Medulla oblongata (tissue), 1 donor: ENCODE measurements around the gene LRRC2.
A peak's percentile ranks its signal among the peaks of the same experiment; 100 is the strongest.
"Not testable (repeated sequence)": the region's sequence is repeated elsewhere in the genome, so short reads cannot be mapped to it uniquely, and the experiment has no call there.

Experiments
- DNase-seq: peaks from one replicate; pipeline ENCODE4 v3.0.0-alpha.2; 2015; ENCODE audit errors: extremely low spot score

LRRC2 gene

DNA sequence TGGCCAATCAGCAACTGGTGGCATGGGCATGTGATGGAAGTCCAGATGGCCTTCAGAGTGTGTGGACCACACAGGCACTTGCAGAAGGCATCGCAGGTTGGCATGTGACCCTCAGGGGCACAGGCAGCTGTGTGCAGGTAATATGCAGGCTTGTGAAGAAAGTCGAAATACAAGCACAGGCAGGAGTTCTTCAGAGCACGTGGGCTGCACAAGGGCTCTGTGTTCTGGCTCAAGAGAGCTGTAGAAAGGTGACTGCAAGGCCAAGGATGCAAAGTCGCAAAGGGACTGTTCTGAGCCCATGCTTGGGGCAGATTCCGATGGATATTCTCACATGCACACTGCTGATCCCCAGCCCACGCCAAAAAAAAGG is 8.3 kb downstream of the LRRC2 start:
- no peak for DNase-seq

DNA sequence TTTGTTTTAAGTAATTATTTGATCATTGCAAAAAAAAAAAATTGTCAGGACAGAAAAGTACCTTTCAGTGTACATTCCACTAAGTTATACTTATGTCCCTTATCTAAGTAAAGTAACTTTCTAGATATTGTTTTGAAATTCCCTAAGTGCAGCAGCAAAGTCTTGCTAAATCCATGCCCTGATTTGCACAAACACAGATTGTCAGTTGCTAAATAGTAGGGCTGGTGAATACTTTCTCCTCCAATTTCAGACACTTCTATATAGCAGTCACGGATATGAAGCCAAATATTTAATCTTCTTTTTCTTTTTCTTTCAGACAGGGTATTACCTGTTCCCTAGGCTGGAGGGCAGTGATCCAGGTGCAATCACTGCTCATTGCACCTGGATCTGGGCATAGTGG is 12.9 kb downstream of the LRRC2 start:
- no peak for DNase-seq

DNA sequence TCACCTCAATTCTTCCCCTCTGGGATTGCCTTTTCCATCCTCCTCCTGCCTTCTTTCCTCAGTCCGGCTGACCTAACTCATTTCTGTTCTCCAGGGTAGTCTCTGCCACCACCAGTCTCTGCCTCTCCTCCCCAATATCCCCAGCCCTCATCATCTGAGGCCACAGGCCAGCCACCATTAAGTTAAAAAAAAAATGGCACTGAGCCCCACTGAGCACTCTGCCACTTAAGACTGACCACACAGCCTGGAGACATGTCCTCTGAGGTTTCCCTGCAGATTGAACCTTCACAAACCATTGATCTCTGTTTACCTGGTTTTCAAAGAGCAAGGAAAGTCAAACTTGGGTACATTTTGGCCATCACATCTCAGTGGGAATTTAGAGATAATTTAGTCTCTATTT is 13.6 kb downstream of the LRRC2 start:
- no peak for DNase-seq

DNA sequence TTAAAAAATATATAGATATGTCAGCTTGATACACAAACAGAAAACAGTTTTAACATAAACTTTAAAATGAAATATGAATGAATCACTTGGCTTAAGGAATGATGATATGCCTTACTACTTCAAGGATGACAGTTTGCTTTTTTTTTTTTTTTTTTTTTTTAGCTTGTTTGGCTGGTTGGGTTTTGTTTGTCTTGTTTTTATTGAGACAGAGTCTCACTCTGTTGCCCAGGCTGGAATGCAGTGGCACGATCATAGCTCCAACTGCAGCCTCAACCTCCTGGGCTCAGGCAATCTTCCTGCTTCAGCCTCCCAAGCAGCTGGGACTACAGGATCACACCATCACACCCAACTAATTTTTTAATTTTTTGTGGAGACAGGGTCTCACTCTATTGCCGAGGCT is 14.5 kb downstream of the LRRC2 start:
- DNase-seq, result no peak

DNA sequence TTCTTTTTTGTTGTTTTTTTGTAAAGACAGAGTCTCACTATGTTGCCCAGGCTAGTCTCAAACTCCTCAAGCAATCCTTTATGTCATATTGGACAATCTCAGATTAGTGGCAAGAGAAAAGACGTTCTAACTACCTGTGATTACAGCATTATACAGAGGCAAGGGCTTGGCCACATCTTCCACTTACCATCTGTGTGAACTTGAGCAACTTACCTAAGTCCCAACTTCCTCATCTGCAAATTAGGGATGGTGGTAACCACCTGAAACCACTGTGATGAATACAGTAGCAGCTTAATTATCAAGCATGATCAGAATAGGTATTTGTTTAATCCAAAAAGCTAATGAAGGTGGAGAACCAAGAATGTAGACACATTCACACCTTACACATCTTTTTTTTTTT is 16.1 kb downstream of the LRRC2 start:
- no peak for DNase-seq

DNA sequence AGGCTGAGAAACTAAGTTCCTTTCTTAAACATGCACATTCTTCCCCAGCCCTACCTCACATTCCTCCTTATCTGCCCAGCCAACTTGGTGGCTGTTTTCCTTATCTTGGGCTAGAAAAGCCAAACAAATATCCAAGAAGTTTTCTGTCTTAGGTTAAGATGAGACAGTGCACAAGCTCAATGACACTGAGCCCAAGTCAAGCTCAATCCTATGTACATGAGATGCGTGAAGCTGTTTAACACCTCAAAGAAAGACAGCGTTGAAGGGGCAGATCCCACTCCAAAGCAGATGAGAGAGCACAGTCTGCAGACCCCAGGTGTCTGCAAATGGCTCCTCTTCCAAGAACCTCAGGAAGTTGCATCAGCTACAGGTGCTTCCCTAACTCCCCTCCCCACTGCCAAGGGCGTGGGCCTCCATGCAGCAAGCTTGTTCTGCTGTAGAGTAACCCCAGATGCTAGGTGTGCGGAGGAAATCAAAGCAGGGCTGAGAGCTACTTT is 16.6 kb downstream of the LRRC2 start:
- no peak for DNase-seq

DNA sequence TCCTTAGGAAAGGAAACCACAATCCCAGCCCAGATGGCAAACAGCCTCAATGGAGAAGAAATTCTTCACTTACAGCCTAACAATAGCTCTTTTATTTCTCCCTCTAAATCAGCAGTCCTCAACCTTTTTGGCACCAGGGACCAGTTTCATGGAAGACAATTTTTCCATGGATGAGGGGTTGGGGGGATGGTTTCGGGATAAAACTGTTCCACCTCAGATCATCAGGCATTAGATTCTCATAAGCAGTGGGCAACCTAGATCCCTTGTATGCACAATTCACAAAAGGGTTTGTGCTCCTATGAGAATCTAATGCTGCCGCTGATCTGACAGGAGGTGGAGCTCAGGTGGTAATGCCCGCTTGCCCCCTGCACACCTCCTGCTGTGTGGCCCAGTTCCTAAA is 17.5 kb downstream of the LRRC2 start:
- not testable (repeated sequence) for DNase-seq

DNA sequence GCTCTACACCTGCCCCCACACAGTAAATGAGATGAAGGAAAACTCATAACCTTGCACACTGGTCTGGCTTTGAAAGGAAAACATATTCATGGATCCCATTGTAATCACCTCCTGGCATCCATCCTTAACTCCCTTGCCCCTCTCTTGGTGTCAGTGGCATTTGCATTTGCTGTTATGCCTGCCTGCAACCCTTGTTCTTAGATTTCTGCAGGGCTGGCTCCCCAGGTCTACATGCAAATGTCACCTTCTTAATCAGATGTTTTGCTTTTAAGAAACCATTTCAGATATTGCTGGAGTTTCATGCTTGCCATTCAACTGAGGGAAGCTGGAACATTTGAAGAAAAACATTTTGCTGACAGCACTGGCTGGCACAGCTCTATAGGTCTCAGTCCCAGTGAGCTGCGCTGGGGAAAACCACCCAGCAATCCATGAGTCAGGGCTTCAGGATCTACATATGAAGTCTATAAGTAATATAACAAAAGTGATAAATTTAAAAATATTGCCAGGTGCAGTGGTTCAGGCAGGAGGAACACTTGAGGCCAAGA is 19.1 kb downstream of the LRRC2 start:
- no peak for DNase-seq

DNA sequence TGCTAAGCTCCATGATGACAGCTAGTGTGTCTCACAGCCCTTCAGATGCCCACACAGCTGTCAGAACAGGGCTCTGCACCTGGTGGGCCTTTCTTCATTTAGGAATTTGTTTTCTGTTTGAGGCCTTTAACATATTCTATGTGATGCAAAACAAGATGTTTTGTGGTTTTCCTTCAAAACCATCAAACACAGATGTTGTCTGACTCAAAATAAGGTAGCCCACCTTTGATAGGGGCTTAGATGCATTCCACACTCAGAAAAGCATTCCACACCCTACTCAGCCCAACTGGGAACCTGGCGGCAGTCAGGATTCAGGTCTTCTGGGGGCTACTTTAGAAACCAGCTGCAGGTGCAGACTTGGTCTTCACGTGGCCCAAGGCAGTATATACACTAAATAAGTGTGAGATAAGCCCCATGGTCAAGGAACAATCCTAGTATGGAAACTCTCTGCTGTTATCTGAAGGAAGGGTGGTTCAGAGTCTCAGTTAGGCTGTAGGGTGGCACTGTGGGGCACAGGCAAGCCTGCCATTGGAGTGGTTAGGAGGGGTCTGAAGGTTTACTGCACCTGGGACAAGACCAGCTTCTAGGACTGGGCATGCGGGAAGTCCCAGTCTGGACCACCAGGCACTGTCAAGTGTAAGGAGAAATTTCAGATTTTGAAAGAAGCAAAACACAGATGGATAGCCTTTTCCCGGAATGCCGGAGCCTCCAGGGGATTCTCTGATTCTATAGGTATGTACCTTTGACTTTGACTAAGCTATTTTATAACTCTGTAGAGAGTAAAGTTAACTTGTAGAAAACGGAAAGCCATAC is 20.1 kb downstream of the LRRC2 start:
- no peak for DNase-seq

DNA sequence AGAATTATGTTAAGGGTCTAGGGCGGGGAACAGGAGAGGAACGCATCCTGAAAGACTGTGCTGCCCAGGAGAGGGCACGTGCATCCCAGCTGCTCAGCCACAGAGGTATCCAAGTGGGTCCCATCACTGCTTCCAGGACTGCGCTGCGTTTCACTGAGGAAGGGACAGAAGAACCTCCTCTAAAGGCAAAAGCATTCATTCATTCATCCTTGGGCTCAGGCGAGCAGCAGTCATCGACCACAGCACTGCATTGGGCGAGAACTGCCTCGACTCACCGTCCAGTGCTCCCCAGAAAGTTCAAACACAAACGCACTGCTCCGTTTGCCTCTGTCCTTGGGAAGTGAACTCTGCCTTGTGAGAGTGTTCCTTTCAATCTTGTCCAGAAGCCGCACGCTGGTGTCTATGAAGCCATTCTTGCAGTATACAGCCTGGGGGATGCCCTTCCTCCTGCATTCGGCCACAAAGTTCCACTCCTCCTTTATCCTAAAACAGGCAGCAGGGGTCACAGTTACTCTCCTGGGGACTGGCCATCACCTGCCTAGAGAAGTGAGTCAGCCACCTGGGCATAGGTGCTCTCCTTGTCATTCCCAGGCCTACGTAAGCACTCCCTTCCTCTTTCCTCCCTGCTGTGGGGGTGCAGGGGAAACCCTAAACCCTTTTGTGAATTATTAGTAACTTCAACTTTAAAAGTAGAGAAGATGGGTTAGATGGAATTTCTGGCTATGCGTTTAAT is 21.2 kb downstream of the LRRC2 start:
- no peak for DNase-seq

DNA sequence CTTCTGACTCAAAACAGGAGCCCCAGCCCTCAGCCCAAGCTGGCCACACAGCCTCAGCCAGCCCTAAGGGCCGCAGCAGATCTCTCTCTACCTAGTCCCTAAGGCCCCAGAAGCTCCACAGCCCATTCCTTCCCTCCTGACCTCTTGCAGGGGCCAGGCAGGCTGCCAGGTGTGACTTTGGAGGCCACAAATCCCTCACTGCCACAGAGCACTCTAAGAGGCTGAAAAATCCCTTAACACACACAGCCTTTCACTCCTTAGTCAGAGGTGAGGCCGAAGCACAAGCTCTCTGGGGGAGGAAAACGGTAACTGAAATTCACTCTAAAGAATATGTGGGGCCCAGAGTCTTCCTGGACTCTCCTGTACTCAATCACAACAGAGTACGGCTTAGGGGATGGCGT is 23.3 kb downstream of the LRRC2 start:
- DNase-seq, result no peak

DNA sequence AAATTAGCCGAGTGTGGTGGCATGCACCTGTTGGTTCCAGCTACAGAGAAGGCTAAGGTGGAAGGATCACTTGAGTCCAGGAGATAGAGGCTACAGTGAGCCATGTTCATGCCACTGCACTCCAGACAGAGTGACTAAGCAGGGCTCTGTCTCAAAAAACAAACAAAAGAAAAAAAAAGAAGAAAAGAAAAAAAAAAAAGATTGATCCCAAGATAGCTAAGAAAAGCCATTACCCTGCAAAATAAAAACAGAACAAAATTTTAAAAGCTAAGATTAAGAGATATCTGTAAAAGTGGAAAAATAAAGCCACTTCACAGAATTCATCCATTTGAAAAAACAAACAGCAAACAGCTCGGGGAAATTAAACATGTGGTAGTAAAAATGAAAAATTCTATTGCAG is 23.8 kb downstream of the LRRC2 start:
- DNase-seq, result no peak

DNA sequence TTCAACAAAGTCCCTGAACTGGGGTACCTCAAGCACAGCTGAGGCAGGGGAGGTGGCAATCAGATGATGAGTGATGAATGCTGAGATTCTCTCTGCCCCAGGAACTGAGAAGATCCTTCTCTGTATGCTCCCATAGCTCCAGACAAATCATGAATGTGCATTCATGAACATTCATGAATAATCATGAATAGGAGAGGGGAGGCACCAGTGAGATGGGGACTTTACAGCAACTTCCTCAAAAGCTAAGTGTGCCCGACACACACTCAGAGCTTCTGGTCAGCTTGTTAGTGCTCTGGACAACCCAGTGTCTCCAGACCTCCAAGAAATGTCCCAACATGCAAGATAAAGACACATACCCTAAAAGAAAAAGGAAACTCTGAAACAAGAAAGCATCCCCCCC is 24.3 kb downstream of the LRRC2 start:
- DNase-seq, result peak; percentile 21

DNA sequence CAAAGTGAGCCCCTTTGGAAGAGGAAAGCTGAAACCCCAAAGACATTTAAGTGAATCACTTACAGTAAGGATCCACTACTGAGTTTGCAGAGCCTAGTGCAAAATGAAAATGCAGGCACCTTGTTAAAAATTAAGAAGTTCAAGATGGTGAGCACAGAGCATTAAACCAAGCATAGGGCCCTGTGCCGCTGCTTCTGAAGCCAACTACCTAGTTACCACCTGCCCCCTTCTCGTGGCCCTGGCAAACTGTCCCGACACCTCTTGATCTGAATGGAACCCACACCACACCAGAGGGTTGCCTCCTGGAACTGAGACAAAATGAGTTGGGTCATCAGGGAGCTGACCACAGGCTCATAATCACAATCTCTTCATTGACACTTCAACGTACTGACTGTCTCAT is 25.6 kb downstream of the LRRC2 start:
- no peak for DNase-seq

DNA sequence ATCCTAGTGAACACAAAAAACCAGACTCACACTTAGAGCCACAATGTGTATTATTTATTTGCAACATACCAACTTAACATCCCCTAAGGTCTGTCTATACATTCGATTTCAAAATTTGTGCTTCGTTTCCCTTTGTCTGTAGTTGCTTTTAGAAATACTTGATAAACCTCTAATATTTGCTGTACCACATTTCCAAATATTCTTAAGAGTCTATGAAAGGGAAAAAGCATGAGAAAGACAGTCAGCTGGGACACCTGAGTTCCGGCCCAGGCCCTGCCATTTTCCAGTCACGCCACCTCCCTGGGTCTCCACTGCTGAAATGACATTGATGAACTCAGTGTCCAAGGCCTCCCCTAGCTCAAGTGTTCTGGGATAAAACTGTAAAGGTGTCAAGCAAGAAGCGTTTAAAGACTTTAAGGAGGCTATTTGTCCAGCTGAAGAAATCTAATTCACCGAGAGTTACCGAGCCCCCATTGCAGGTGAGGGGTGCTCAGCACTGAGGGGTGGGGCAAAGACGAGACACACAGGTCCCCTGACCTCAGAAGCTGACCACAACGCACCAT is 26.6 kb downstream of the LRRC2 start:
- no peak for DNase-seq

DNA sequence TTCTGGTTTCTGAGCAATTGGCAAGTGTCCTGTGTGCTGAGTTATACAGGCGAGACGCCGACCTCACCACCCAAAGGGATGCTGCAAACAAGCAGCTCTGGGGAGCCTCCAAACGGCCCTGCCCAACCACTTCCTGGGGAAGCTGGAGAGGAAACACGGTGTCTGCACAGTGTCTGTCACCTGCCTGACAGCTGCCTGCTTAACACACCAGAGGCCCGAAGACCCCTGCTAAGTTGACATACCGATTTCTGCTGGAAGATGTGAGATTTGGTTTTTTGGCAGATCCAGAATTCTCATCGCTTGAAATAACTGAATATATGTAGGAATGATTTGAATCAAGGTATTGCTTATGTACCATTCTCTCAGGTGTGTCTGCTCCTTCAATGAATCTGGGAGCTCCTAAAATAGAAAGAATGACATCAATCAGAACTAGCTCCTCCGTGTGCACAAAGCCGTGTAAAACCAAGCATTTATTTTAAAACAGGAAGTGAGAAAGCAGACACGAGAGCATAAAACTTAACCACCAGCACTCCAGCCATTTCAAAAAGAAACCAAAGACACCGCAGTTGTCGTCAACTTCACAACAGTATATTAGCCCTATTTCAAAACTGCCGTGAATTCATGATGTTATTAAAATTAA is 27.2 kb downstream of the LRRC2 start:
- peak; percentile 77 for DNase-seq

DNA sequence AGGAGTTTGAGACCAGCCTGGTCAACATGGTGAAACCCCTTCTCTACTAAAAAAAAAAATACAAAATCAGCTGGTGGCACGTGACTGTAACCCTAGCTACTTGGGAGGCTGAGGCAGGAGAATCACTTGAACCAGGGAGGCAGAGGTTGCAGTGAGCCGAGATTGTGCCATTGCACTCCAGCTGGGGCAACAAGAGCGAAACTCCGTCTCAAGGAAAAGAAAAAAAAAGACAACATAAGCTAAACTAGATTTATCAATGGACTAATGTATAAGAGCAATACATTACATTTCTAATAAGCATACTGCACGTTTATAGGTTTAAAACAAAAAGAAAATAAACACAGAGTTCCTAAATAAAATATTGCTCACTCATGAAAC is 27.7 kb downstream of the LRRC2 start:
- DNase-seq, result not testable (repeated sequence)

DNA sequence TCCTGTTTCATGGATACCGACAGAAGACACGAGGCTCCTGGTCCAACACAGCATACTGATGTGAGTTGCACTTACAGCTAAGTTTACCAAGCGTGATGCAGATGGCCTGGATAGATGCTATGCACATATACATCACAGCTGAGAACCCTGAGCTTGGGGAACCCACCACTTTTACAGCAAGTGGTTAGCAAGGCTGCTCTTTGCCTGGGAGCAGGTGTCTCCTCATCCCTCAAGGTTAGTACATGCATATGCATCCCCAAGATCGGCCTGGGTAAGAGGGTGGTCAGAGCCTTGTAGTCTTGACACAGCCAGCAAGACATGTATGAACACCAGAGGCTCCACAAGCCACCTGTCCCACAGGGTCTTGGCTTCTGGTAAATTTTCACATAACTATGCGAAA is 28.3 kb downstream of the LRRC2 start:
- DNase-seq, result no peak

DNA sequence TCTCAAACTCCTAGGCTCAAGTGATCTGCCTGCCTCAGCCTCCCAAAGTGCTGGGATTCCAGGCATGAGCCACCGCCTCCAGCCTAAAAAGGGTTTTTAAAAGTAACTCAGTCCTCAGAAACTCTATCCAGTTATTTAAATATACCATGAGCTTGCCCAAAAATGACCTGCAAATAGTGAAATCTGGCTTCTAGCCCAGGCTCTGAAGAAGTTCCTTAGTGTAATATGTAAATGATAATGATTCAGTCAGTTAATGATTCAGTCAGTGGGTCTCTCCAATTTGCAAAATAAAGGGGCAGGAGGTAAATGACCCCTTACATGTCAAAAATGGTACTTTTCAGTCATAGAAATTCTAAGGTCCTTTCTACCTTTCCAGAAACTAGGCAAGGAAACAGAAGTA is 28.8 kb downstream of the LRRC2 start:
- DNase-seq, result no peak

DNA sequence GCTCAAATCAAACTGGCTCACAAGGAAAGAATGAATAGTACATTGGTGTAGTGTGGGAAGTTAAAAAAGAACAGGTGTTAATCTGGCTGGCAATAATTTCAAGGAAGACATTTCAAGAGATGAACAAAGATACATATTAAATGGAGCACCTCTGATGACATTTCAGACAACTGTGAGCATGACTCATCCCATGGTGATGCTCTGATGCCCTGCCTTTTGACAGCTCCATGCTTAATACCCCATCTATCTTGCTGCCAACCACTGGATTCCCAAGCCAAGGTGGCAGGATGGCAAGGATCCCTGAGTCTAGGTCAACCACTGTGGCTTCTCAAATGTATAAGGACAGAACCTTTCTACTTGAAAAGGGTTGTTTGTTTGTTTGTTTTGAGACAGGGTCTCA is 29.3 kb downstream of the LRRC2 start:
- DNase-seq, result no peak

DNA sequence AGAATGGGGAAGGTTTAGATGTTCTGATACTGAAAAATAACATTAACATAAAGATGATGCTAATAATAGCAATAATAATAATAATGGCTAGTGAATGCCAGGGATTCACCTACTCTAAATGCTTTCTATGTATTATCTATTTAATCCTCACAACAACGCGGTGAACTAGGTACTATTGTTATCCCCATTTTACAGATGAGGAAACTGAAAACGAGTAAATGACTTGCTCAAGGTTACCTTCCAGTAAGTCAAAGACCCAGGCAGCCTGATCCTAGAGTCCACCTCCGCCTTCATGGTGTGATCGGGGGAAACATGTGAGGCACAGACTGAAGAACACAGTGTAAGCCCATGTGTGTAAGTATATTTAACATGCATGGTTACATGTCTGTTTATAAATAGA is 30.4 kb downstream of the LRRC2 start:
- DNase-seq, result no peak

DNA sequence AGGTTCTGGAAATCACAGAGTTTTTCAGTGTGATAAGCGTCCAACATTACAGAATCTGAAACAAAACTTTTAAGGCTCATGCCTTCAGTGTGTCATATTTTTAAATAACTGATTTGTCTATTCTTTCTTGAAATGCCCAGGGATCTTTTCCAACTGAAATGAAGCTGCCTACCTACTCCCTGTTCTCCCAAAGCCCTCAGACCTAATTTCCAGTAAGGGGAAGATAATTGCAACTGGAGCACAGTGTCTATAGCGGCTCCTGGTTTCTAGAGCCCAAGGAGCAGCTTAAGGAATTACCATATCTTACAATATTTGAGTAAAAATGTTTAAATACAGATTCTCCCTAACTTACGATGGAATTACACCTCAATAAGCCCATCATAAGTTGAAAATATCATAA is 33.0 kb downstream of the LRRC2 start:
- DNase-seq, result no peak
